KMS-11 (cell line): ENCODE data around the gene VPS35L.

Experiments used
- H2AFZ ChIP-seq: fragments of 200-600 bp; sonication (generic); 2 replicates; pipeline ENCODE4 v1.6.1; 2016; ENCODE audit warnings: antibody characterized with exemption, mixed run types, low read depth
- H3K27ac ChIP-seq: fragments of 200-600 bp; sonication (generic); 2 replicates; pipeline ENCODE4 v1.6.1; 2016; ENCODE audit warnings: mild to moderate bottlenecking, mixed run types
- H3K27me3 ChIP-seq: fragments of 200-600 bp; sonication (generic); 2 replicates; pipeline ENCODE4 v1.6.1; 2017; ENCODE audit warnings: mild to moderate bottlenecking, low read depth, mixed run types, moderate library complexity; ENCODE audit not compliant: insufficient read depth
- H3K36me3 ChIP-seq: fragments of 200-600 bp; sonication (generic); 2 replicates; pipeline ENCODE4 v1.6.1; 2017; ENCODE audit warnings: mild to moderate bottlenecking, mixed run types; ENCODE audit not compliant: insufficient read depth
- H3K4me1 ChIP-seq: fragments of 200-600 bp; sonication (generic); 2 replicates; pipeline ENCODE4 v1.6.1; 2016; ENCODE audit warnings: mild to moderate bottlenecking, low read depth, mixed run types; ENCODE audit not compliant: poor library complexity, severe bottlenecking
- H3K4me2 ChIP-seq: fragments of 200-600 bp; sonication (generic); 2 replicates; pipeline ENCODE4 v1.7.0; 2016; ENCODE audit warnings: mild to moderate bottlenecking, mixed run types
- H3K4me3 ChIP-seq: fragments of 200-600 bp; sonication (generic); IDR thresholded peaks from 2 replicates; pipeline ENCODE4 v1.6.1; 2017; ENCODE audit warnings: low read depth, low read length, mixed read lengths; ENCODE audit not compliant: insufficient read depth
- H3K79me2 ChIP-seq: fragments of 200-600 bp; sonication (generic); 2 replicates; pipeline ENCODE4 v1.6.1; 2016; ENCODE audit warnings: low read depth, mixed run types; ENCODE audit not compliant: insufficient read depth
- H3K9ac ChIP-seq: fragments of 200-600 bp; sonication (generic); 2 replicates; pipeline ENCODE4 v1.6.1; 2016; ENCODE audit warnings: mild to moderate bottlenecking, mixed run types
- H4K20me1 ChIP-seq: fragments of 200-600 bp; sonication (generic); 2 replicates; pipeline ENCODE4 v1.6.1; 2016; ENCODE audit warnings: mild to moderate bottlenecking, mixed run types; ENCODE audit not compliant: insufficient read depth
- TF ChIP-seq, protein P1 (sequence below): fragments of 200-600 bp; sonication (generic); conservative IDR thresholded peaks from 2 replicates; pipeline ENCODE4 v1.6.1; 2017; ENCODE audit warnings: low read depth, mild to moderate bottlenecking, antibody characterized with exemption, low read length, moderate library complexity, mixed read lengths

The VPS35L gene

DNA sequence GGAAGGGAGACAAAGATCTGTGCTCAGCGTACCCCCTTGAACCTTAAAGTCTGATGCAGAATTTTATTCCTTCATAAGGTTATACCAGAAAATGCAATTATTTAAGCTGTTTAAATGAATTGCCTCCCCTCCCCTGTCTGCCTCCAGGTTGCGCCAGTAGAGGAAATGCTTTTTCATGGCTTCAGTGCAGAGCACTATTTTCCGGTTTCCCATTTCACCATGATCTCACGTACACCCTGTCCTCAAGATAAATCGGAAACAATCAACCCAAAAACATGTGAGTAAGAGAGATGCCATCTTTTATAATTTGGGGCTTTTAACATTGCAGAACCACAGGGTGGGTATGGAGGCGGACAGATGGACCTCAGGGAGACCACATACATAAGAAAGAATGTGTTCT lies 178.0 kb downstream of the VPS35L start:
- Histone ChIP-seq H3K4me2 (no peak overlapping the region), H3K27ac (no peak overlapping the region), H3K4me3 (no peak overlapping the region), H3K79me2 (no peaks in the 10 kb centered on the region), H3K36me3 (no peaks in the 10 kb centered on the region), H3K27me3 (no peaks in the 10 kb centered on the region), H4K20me1 (no peaks in the 10 kb centered on the region), H3K9ac (no peak overlapping the region), H3K4me1 (peaks cover 5% of the 10 kb centered on the region), H2AFZ (no peak overlapping the region)
- TF ChIP-seq, protein P1, sequence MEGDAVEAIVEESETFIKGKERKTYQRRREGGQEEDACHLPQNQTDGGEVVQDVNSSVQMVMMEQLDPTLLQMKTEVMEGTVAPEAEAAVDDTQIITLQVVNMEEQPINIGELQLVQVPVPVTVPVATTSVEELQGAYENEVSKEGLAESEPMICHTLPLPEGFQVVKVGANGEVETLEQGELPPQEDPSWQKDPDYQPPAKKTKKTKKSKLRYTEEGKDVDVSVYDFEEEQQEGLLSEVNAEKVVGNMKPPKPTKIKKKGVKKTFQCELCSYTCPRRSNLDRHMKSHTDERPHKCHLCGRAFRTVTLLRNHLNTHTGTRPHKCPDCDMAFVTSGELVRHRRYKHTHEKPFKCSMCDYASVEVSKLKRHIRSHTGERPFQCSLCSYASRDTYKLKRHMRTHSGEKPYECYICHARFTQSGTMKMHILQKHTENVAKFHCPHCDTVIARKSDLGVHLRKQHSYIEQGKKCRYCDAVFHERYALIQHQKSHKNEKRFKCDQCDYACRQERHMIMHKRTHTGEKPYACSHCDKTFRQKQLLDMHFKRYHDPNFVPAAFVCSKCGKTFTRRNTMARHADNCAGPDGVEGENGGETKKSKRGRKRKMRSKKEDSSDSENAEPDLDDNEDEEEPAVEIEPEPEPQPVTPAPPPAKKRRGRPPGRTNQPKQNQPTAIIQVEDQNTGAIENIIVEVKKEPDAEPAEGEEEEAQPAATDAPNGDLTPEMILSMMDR = no peak

DNA sequence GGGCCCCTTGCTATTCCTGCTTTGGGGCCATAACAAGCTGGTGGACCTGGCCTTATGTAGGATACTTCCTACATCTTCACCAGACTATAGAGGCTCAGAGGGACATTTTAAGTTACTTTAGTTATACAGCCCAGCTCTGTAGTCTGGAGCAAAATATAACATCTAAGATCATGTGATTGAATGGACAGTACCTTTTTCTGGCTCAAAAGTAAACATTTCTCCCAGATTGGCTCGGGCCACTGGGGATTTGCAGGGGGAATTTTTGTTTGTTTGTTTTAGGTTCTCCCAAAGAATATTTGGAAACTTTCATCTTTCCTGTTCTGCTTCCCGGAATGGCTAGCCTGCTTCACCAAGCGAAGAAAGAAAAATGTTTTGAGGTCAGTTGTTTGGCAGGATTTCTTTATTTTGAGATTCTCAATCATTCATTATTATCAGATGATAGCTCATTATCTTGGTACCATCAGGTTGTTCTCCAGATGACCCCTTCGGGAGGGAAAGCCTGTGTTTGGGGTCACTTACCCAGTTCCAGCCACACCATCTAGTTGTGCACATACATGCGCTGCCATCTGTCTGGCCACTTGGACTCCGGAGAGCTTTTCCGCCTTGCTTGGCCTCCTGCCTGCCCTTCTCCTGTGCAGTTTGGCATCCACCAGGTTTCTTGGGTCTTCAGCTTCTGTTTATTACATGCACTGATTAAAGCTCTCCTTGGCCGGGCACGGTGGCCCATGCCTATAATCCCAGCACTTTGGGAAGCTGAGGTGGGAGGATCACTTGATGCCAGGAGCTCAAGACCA lies 179.8 kb downstream of the VPS35L start:
- Histone ChIP-seq H3K79me2 (no peaks in the 10 kb centered on the region), H3K4me1 (no peaks in the 10 kb centered on the region), H2AFZ (no peak overlapping the region), H3K4me3 (no peak overlapping the region), H4K20me1 (no peaks in the 10 kb centered on the region), H3K36me3 (no peaks in the 10 kb centered on the region), H3K27ac (no peak overlapping the region), H3K9ac (no peak overlapping the region), H3K27me3 (no peaks in the 10 kb centered on the region), H3K4me2 (no peak overlapping the region)
- TF ChIP-seq, protein P1 = no peak

DNA sequence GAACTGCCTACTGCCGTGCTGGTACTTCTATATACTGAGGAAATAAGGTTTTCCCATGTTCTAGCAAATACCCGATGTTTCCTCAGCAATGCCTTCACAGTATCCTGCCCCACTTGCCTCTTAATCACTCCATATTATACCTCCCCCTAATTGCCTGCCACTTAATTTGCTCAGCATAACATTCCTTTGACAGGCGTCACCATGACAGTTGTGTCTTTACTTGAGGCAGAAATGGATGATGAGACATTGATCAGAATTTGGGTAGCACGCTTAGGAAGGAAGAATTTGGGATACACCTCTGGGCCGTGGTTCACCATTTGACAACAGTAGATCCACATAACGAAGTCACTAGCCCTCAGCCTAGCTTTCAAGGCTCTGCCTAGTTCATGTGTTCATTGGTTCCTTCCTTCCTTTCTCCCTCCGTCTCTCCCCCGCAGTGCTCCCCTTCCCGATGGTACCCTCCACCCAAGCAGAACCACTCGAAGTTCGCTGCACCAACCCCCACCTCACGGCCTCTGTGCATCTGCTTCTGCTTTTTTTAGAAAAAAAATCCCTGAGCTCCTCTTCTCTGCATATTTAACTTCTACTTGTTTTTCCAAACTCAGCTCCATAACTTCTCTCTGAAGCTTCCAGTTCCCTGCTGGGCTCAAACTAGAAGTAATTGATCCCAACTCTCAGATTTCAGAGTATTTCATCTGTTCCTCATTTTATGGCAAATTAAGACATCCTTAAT lies 182.0 kb downstream of the VPS35L start:
- H3K9ac ChIP-seq = no peak overlapping the region
- TF ChIP-seq, protein P1 = no peak
- H3K36me3 ChIP-seq = no peaks in the 10 kb centered on the region
- no peaks in the 10 kb centered on the region for H3K79me2 ChIP-seq
- H4K20me1 ChIP-seq = no peaks in the 10 kb centered on the region
- no peak overlapping the region for H3K4me2 ChIP-seq
- no peak overlapping the region for H2AFZ ChIP-seq
- H3K4me3 ChIP-seq = no peak overlapping the region
- H3K4me1 ChIP-seq = no peaks in the 10 kb centered on the region
- no peak overlapping the region for H3K27ac ChIP-seq
- H3K27me3 ChIP-seq = no peaks in the 10 kb centered on the region

DNA sequence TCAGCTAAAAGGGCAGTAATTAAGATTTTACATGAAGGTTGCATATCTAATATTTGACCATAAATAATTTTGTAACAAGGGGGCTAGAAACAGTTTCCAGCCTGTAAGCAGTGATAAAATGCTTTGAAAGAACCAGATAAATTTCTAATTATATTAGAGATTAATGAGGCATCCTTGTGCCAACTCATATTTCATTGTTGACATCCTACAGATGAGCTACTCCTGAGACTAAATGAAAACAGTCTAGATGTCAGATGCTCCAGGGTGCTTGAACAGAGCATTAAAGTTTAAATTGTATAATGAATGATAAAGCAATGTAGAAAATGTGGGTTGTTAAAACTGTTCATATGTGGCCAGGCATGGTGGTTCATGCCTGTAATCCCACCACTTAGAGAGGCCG lies 185.9 kb downstream of the VPS35L start:
- Histone ChIP-seq H2AFZ (no peak overlapping the region), H3K27ac (no peak overlapping the region), H3K4me3 (no peak overlapping the region), H3K27me3 (no peaks in the 10 kb centered on the region), H4K20me1 (no peaks in the 10 kb centered on the region), H3K9ac (no peak overlapping the region), H3K4me2 (no peak overlapping the region), H3K4me1 (no peaks in the 10 kb centered on the region), H3K79me2 (no peaks in the 10 kb centered on the region), H3K36me3 (no peaks in the 10 kb centered on the region)
- TF ChIP-seq, protein P1 = no peak
